Measurements from ENCODE around the gene NPAS3. TPM values are rescaled to one million over a fixed set of nuclear protein-coding genes. Genes with fewer than 3 reads are reported as not detected.
A peak's percentile ranks its signal among the peaks of the same experiment; 100 is the strongest.

NPAS3 gene
- polyA plus RNA-seq, 4 donors: 1.6 to 9.6 (median 8.4) TPM

GRCh38 chr14:33643426-33644181, 704.9 kb downstream of the NPAS3 start:
- no peak for DNase-seq (ENCODE audit: low read depth in 4 of 4, low spot score in 3 of 4)

- DNase-seq (ENCODE audit: low read depth in 4 of 4, low spot score in 3 of 4): peak in 1 of 4 donors; percentile 3
Measured at GRCh38 chr14:33646692-33647260, 708.1 kb downstream of the NPAS3 start.

GRCh38 chr14:33647385-33647786, 708.7 kb downstream of the NPAS3 start:
- DNase-seq (ENCODE audit: low read depth in 4 of 4, low spot score in 3 of 4): no peak

GRCh38 chr14:33650430-33650829, 711.8 kb downstream of the NPAS3 start:
- DNase-seq (ENCODE audit: low read depth in 4 of 4, low spot score in 3 of 4): no peak

- DNase-seq (ENCODE audit: low read depth in 4 of 4, low spot score in 3 of 4): no peak
Measured at GRCh38 chr14:33652566-33653307, 714.1 kb downstream of the NPAS3 start.

GRCh38 chr14:33653308-33653695, 714.6 kb downstream of the NPAS3 start:
- DNase-seq (ENCODE audit: low read depth in 4 of 4, low spot score in 3 of 4): no peak

- no peak for DNase-seq (ENCODE audit: low read depth in 4 of 4, low spot score in 3 of 4)
Measured at GRCh38 chr14:33655421-33655820, 716.7 kb downstream of the NPAS3 start.

GRCh38 chr14:33657476-33657875, 718.8 kb downstream of the NPAS3 start:
- DNase-seq (ENCODE audit: low read depth in 4 of 4, low spot score in 3 of 4): no peak

- DNase-seq (ENCODE audit: low read depth in 4 of 4, low spot score in 3 of 4): no peak
Measured at GRCh38 chr14:33660248-33660647, 721.6 kb downstream of the NPAS3 start.

- DNase-seq (ENCODE audit: low read depth in 4 of 4, low spot score in 3 of 4): no peak
Measured at GRCh38 chr14:33661101-33661500, 722.4 kb downstream of the NPAS3 start.

GRCh38 chr14:33668066-33668465, 729.4 kb downstream of the NPAS3 start:
- no peak for DNase-seq (ENCODE audit: low read depth in 4 of 4, low spot score in 3 of 4)

GRCh38 chr14:33669111-33669510, 730.4 kb downstream of the NPAS3 start:
- no peak for DNase-seq (ENCODE audit: low read depth in 4 of 4, low spot score in 3 of 4)

GRCh38 chr14:33670235-33670634, 731.6 kb downstream of the NPAS3 start:
- DNase-seq (ENCODE audit: low read depth in 4 of 4, low spot score in 3 of 4): no peak

- no peak for DNase-seq (ENCODE audit: low read depth in 4 of 4, low spot score in 3 of 4)
Measured at GRCh38 chr14:33671556-33671955, 732.9 kb downstream of the NPAS3 start.

- no peak for DNase-seq (ENCODE audit: low read depth in 4 of 4, low spot score in 3 of 4)
Measured at GRCh38 chr14:33674927-33675326, 736.2 kb downstream of the NPAS3 start.

- no peak for DNase-seq (ENCODE audit: low read depth in 4 of 4, low spot score in 3 of 4)
Measured at GRCh38 chr14:33675415-33676130, 736.9 kb downstream of the NPAS3 start.

GRCh38 chr14:33676135-33676566, 737.5 kb downstream of the NPAS3 start:
- peak in 1 of 4 donors; percentile 10 for DNase-seq (ENCODE audit: low read depth in 4 of 4, low spot score in 3 of 4)

GRCh38 chr14:33676891-33677290, 738.2 kb downstream of the NPAS3 start:
- no peak for DNase-seq (ENCODE audit: low read depth in 4 of 4, low spot score in 3 of 4)

- no peak for DNase-seq (ENCODE audit: low read depth in 4 of 4, low spot score in 3 of 4)
Measured at GRCh38 chr14:33678005-33678404, 739.3 kb downstream of the NPAS3 start.

GRCh38 chr14:33679025-33679424, 740.3 kb downstream of the NPAS3 start:
- no peak for DNase-seq (ENCODE audit: low read depth in 4 of 4, low spot score in 3 of 4)
